Gastroesophageal sphincter (tissue), 3 donors: ENCODE results near the gene RALGPS1.

Source experiments
- CTCF ChIP-seq, 4 experiments: fragments of 200-600 bp in 2 of 4; fragments of 450-650 bp in 2 of 4; sonication (generic) in 1 of 4; IDR thresholded peaks; one replicate each; pipeline ENCODE4 v1.5.1; 2017 to 2019; ENCODE audit warnings: antibody characterized with exemption in 4 of 4, mild to moderate bottlenecking in 2 of 4, moderate library complexity in 2 of 4
- POLR2AphosphoS5 ChIP-seq: sonication (generic); formaldehyde crosslinking; IDR thresholded peaks from one replicate; pipeline ENCODE4 v1.6.1; 2017; ENCODE audit warnings: antibody characterized with exemption

GRCh38 chr9:127148014-127148413 is 233.4 kb downstream of the RALGPS1 start:
- TF ChIP-seq POLR2AphosphoS5 = no peak
- TF ChIP-seq CTCF (IDR thresholded peaks at IDR 0.05) = no peak
